Bronchial epithelial cell (primary cell): Measurements from ENCODE around the gene DBP. TPM values are rescaled to one million over a fixed set of nuclear protein-coding genes. Genes with fewer than 3 reads are reported as not detected.

Experiments
- DNase-seq: peaks from one replicate; pipeline ENCODE4 v3.0.0-alpha.2; 2010; ENCODE audit warnings: low read depth
- FAIRE-seq: peaks from 2 replicates; lab custom pipeline; 2011; peaks lifted over from hg19 to GRCh38; lab: Jason Lieb, UNC
- H3K27me3 ChIP-seq: 2 replicates; pipeline ENCODE4 v1.5.1; 2011; ENCODE audit warnings: low read length; ENCODE audit not compliant: control insufficient read depth, insufficient read depth
- H3K36me3 ChIP-seq: 2 replicates; pipeline ENCODE4 v1.5.1; 2011; ENCODE audit warnings: low read length; ENCODE audit not compliant: control insufficient read depth, insufficient read depth
- H3K4me3 ChIP-seq: 2 replicates; pipeline ENCODE4 v1.5.1; 2011; ENCODE audit warnings: mild to moderate bottlenecking, low read depth, low read length, control low read depth
- CTCF ChIP-seq: IDR thresholded peaks from 2 replicates; pipeline ENCODE4 v1.5.1; 2011; ENCODE audit warnings: mild to moderate bottlenecking, moderate library complexity, low read length, control low read depth, inconsistent platforms; ENCODE audit not compliant: insufficient read depth, severe bottlenecking
- total RNA-seq: library from RNA; depleted of rRNA; stranded (reverse); fragments of >200 nt; gene quantifications from 2 replicates; pipeline ENCODE4 v1.2.1, GENCODE V29; 2014

Gene DBP
- total RNA-seq, 1 donor from 2014 or later: 6.6 TPM

- no peaks in the 10 kb centered on the region for H3K27me3 ChIP-seq
- DNase-seq (peak; percentile 84), FAIRE-seq (no peak)
- peak overlapping the region; percentile 32 for H3K4me3 ChIP-seq
- TF ChIP-seq CTCF: no peak
- H3K36me3 ChIP-seq: no peaks in the 10 kb centered on the region
These were observed 13.0 kb downstream of the DBP start for GRCh38 chr19:48624067-48624594.

GRCh38 chr19:48623556-48624066 lies 13.6 kb downstream of the DBP start:
- Histone ChIP-seq H3K4me3 (peak overlapping the region; percentile 32), H3K27me3 (no peaks in the 10 kb centered on the region), H3K36me3 (no peaks in the 10 kb centered on the region)
- DNase-seq: no peak
- TF ChIP-seq CTCF: no peak
- FAIRE-seq: no peak

GRCh38 chr19:48619692-48620585 lies 17.2 kb downstream of the DBP start:
- no peak for DNase-seq
- FAIRE-seq: no peak
- no peak for TF ChIP-seq CTCF
- peaks cover 26% of the 10 kb centered on the region for H3K36me3 ChIP-seq
- H3K27me3 ChIP-seq: no peaks in the 10 kb centered on the region
- peak overlapping the region; percentile 83 for H3K4me3 ChIP-seq

GRCh38 chr19:48618916-48619691 lies 18.1 kb downstream of the DBP start, which contains the start of the genes RPL18 and SPHK2:
RPL18 (minus strand) TSS chr19:48619178; CDS start chr19:48619143, 35 bp downstream.
SPHK2 (plus strand) TSS chr19:48619506; CDS start chr19:48620515, 1,009 bp downstream.
- DNase-seq: peak; percentile 97
- Histone ChIP-seq H3K36me3 (peaks cover 26% of the 10 kb centered on the region), H3K4me3 (peak within 1 kb of the TSS; percentile 83), H3K27me3 (no peaks in the 10 kb centered on the region)
- FAIRE-seq: peak; percentile 55
- no peak for TF ChIP-seq CTCF

GRCh38 chr19:48618278-48618915 lies 18.8 kb downstream of the DBP start:
- no peaks in the 10 kb centered on the region for H3K27me3 ChIP-seq
- DNase-seq (no peak), FAIRE-seq (no peak)
- H3K4me3 ChIP-seq: peak overlapping the region; percentile 83
- peaks cover 28% of the 10 kb centered on the region for H3K36me3 ChIP-seq
- TF ChIP-seq CTCF: no peak
